ENCODE results near the gene SYCE3. TPM values are rescaled to one million over a fixed set of nuclear protein-coding genes. Genes with fewer than 3 reads are reported as not detected.
A peak's percentile ranks its signal among the peaks of the same experiment; 100 is the strongest.

SYCE3 gene
- total RNA-seq, 1 donor from 2014 or later = not detected

GRCh38 chr22:50606165-50606945 is 43.6 kb upstream of the SYCE3 start:
- H3K36me3 Mint-ChIP-seq = peaks cover 3% of the 10 kb centered on the region
- no peaks in the 10 kb centered on the region for H3K79me2 ChIP-seq (ENCODE audit: low read depth)
- peaks cover 5% of the 10 kb centered on the region for H3K27me3 Mint-ChIP-seq (ENCODE audit: insufficient read depth, low read depth)
- H3K4me1 ChIP-seq = peaks cover under 1% of the 10 kb centered on the region
- no peak for TF ChIP-seq EZH2 (IDR thresholded peaks at IDR 0.05)
- TF ChIP-seq CTCF (IDR thresholded peaks at IDR 0.05) = peak; percentile 17
- no peak overlapping the region for H2AFZ ChIP-seq (replicated peaks)
- H3K4me3 Mint-ChIP-seq = peak overlapping the region; percentile 59
- no peak overlapping the region for H3K27ac ChIP-seq
- peaks cover 14% of the 10 kb centered on the region for H3K4me1 Mint-ChIP-seq
- no peak for DNase-seq (ENCODE audit: low spot score)
- H3K9me3 ChIP-seq (ENCODE audit: low read depth) = no peaks in the 10 kb centered on the region
- H3K9me3 Mint-ChIP-seq = no peaks in the 10 kb centered on the region
- no peak overlapping the region for H3K27ac Mint-ChIP-seq
- no peak overlapping the region for H3K4me3 ChIP-seq
- H3K9ac ChIP-seq = no peak overlapping the region
- H3K4me2 ChIP-seq = no peak overlapping the region
- H3K36me3 ChIP-seq = no peaks in the 10 kb centered on the region
- H3K27me3 ChIP-seq = peaks cover 46% of the 10 kb centered on the region
- no peaks in the 10 kb centered on the region for H3F3A ChIP-seq (ENCODE audit: low read depth)
- H4K20me1 ChIP-seq (ENCODE audit: low read depth) = peaks cover 8% of the 10 kb centered on the region

- no peak overlapping the region for H2AFZ ChIP-seq (replicated peaks)
- H3K4me1 ChIP-seq = peaks cover 4% of the 10 kb centered on the region
- DNase-seq (ENCODE audit: low spot score) = no peak
- H3K27me3 Mint-ChIP-seq (ENCODE audit: insufficient read depth, low read depth) = peaks cover 5% of the 10 kb centered on the region
- H3K27me3 ChIP-seq = peaks cover 53% of the 10 kb centered on the region
- no peak overlapping the region for H3K27ac ChIP-seq
- H3K4me3 Mint-ChIP-seq = no peak overlapping the region
- H3K36me3 Mint-ChIP-seq = peaks cover 1% of the 10 kb centered on the region
- no peak for TF ChIP-seq CTCF (IDR thresholded peaks at IDR 0.05)
- peaks cover 13% of the 10 kb centered on the region for H4K20me1 ChIP-seq (ENCODE audit: low read depth)
- no peaks in the 10 kb centered on the region for H3K9me3 ChIP-seq (ENCODE audit: low read depth)
- no peak overlapping the region for H3K4me2 ChIP-seq
- no peaks in the 10 kb centered on the region for H3K36me3 ChIP-seq
- no peaks in the 10 kb centered on the region for H3K9me3 Mint-ChIP-seq
- no peak overlapping the region for H3K9ac ChIP-seq
- H3K27ac Mint-ChIP-seq = no peak overlapping the region
- no peaks in the 10 kb centered on the region for H3K79me2 ChIP-seq (ENCODE audit: low read depth)
- H3K4me3 ChIP-seq = no peak overlapping the region
- H3F3A ChIP-seq (ENCODE audit: low read depth) = no peaks in the 10 kb centered on the region
- H3K4me1 Mint-ChIP-seq = peaks cover 14% of the 10 kb centered on the region
Measured at GRCh38 chr22:50605613-50606074, 42.9 kb upstream of the SYCE3 start.

- Mint-ChIP-seq H3K27me3 (ENCODE audit: insufficient read depth, low read depth) (peaks cover 5% of the 10 kb centered on the region), H3K4me3 (no peak overlapping the region), H3K4me1 (peaks cover 14% of the 10 kb centered on the region), H3K9me3 (no peaks in the 10 kb centered on the region), H3K36me3 (peaks cover 1% of the 10 kb centered on the region), H3K27ac (no peak overlapping the region)
- Histone ChIP-seq H3K9me3 (ENCODE audit: low read depth) (no peaks in the 10 kb centered on the region), H3K9ac (no peak overlapping the region), H3K4me2 (no peak overlapping the region), H3F3A (ENCODE audit: low read depth) (no peaks in the 10 kb centered on the region), H3K79me2 (ENCODE audit: low read depth) (no peaks in the 10 kb centered on the region), H2AFZ (replicated peaks) (no peak overlapping the region), H3K36me3 (no peaks in the 10 kb centered on the region), H3K27me3 (peaks cover 59% of the 10 kb centered on the region), H3K4me3 (no peak overlapping the region), H3K4me1 (peaks cover 4% of the 10 kb centered on the region), H4K20me1 (ENCODE audit: low read depth) (peaks cover 13% of the 10 kb centered on the region), H3K27ac (no peak overlapping the region)
- no peak for DNase-seq (ENCODE audit: low spot score)
- TF ChIP-seq CTCF (IDR thresholded peaks at IDR 0.05) = no peak
Measured at GRCh38 chr22:50605002-50605612, 42.4 kb upstream of the SYCE3 start.
